Neutrophil (primary cell): ENCODE data around the gene EPHB6.

ENCODE experiments used
- H3K27ac ChIP-seq: fragments of 200-600 bp; sonication (generic); 2 replicates; pipeline ENCODE4 v1.5.1; 2016; ENCODE audit warnings: mild to moderate bottlenecking, moderate library complexity
- H3K27me3 ChIP-seq: fragments of 200-600 bp; sonication (generic); 2 replicates; pipeline ENCODE4 v1.6.0; 2016; ENCODE audit warnings: mild to moderate bottlenecking
- H3K36me3 ChIP-seq: fragments of 200-600 bp; sonication (generic); 2 replicates; pipeline ENCODE4 v1.5.1; 2017
- H3K4me1 ChIP-seq, 2 experiments: fragments of 200-600 bp in 1 of 2; sonication (generic) in 1 of 2; 1 replicate in 1 of 2; 2 replicates in 1 of 2; pipeline versions ENCODE4 v1.5.1 to v1.6.1; 2013 to 2016; ENCODE audit warnings: low read depth in 1 of 2, low read length in 1 of 2, mild to moderate bottlenecking in 1 of 2, moderate library complexity in 1 of 2; ENCODE audit not compliant: control insufficient read depth in 1 of 2, insufficient read depth in 1 of 2
- H3K4me3 ChIP-seq, 2 experiments: fragments of 200-600 bp in 1 of 2; sonication (generic) in 1 of 2; 1 replicate in 1 of 2; 2 replicates in 1 of 2; pipeline ENCODE4 v1.5.1; 2013 to 2016; ENCODE audit warnings: low read depth in 1 of 2, low read length in 1 of 2, mild to moderate bottlenecking in 1 of 2, moderate library complexity in 1 of 2
- H3K9me3 ChIP-seq: fragments of 200-600 bp; sonication (generic); 2 replicates; pipeline ENCODE4 v1.5.1; 2016
- CTCF ChIP-seq: fragments of 200-600 bp; sonication (generic); IDR thresholded peaks from 2 replicates; pipeline ENCODE4 v1.5.1; 2016; ENCODE audit warnings: antibody characterized with exemption

Gene EPHB6

GRCh38 chr7:142855756-142856564, 1.1 kb downstream of the EPHB6 start:
- no peaks in the 10 kb centered on the region for H3K9me3 ChIP-seq
- H3K27ac ChIP-seq: no peak overlapping the region
- no peak for TF ChIP-seq CTCF
- H3K4me3 ChIP-seq: peak overlapping the region in 1 of 2 experiments; percentile 87
- peaks cover 15% of the 10 kb centered on the region in 2 experiments for H3K4me1 ChIP-seq
- H3K27me3 ChIP-seq: peaks cover 13% of the 10 kb centered on the region
- no peaks in the 10 kb centered on the region for H3K36me3 ChIP-seq

- Histone ChIP-seq H3K4me1 (peaks cover 15% of the 10 kb centered on the region in 2 experiments), H3K27me3 (peaks cover 13% of the 10 kb centered on the region), H3K27ac (no peak overlapping the region), H3K36me3 (no peaks in the 10 kb centered on the region), H3K4me3 (no peak overlapping the region), H3K9me3 (no peaks in the 10 kb centered on the region)
- TF ChIP-seq CTCF: no peak
Measured at GRCh38 chr7:142856565-142857245, 1.8 kb downstream of the EPHB6 start.

GRCh38 chr7:142857625-142858024, 2.7 kb downstream of the EPHB6 start:
- no peaks in the 10 kb centered on the region for H3K36me3 ChIP-seq
- no peak for TF ChIP-seq CTCF
- H3K4me3 ChIP-seq: no peak overlapping the region
- H3K27me3 ChIP-seq: peaks cover 13% of the 10 kb centered on the region
- no peak overlapping the region for H3K27ac ChIP-seq
- H3K4me1 ChIP-seq: peaks cover 15% of the 10 kb centered on the region in 2 experiments
- no peaks in the 10 kb centered on the region for H3K9me3 ChIP-seq

GRCh38 chr7:142859411-142859810, 4.5 kb downstream of the EPHB6 start:
- peaks cover 13% of the 10 kb centered on the region for H3K27me3 ChIP-seq
- no peak overlapping the region for H3K27ac ChIP-seq
- peaks cover 17% of the 10 kb centered on the region for H3K36me3 ChIP-seq
- peaks cover 6 to 7% of the 10 kb centered on the region in 2 experiments for H3K4me1 ChIP-seq
- no peak for TF ChIP-seq CTCF
- no peak overlapping the region for H3K4me3 ChIP-seq
- H3K9me3 ChIP-seq: no peaks in the 10 kb centered on the region

- Histone ChIP-seq H3K36me3 (peaks cover 20% of the 10 kb centered on the region), H3K4me1 (peaks cover 5 to 7% of the 10 kb centered on the region in 2 experiments), H3K9me3 (no peaks in the 10 kb centered on the region), H3K27ac (no peak overlapping the region), H3K4me3 (no peak overlapping the region), H3K27me3 (peaks cover 12% of the 10 kb centered on the region)
- TF ChIP-seq CTCF: no peak
Measured at GRCh38 chr7:142859829-142860228, 5.0 kb downstream of the EPHB6 start.
